ENCODE results near the gene IL20RA. TPM values are rescaled to one million over a fixed set of nuclear protein-coding genes. Genes with fewer than 3 reads are reported as not detected.
"Not testable (repeated sequence)": the region's sequence is repeated elsewhere in the genome, so short reads cannot be mapped to it uniquely, and the experiment has no call there.

The IL20RA gene, protein sequence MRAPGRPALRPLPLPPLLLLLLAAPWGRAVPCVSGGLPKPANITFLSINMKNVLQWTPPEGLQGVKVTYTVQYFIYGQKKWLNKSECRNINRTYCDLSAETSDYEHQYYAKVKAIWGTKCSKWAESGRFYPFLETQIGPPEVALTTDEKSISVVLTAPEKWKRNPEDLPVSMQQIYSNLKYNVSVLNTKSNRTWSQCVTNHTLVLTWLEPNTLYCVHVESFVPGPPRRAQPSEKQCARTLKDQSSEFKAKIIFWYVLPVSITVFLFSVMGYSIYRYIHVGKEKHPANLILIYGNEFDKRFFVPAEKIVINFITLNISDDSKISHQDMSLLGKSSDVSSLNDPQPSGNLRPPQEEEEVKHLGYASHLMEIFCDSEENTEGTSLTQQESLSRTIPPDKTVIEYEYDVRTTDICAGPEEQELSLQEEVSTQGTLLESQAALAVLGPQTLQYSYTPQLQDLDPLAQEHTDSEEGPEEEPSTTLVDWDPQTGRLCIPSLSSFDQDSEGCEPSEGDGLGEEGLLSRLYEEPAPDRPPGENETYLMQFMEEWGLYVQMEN
- 10.7 TPM for total RNA-seq

DNA sequence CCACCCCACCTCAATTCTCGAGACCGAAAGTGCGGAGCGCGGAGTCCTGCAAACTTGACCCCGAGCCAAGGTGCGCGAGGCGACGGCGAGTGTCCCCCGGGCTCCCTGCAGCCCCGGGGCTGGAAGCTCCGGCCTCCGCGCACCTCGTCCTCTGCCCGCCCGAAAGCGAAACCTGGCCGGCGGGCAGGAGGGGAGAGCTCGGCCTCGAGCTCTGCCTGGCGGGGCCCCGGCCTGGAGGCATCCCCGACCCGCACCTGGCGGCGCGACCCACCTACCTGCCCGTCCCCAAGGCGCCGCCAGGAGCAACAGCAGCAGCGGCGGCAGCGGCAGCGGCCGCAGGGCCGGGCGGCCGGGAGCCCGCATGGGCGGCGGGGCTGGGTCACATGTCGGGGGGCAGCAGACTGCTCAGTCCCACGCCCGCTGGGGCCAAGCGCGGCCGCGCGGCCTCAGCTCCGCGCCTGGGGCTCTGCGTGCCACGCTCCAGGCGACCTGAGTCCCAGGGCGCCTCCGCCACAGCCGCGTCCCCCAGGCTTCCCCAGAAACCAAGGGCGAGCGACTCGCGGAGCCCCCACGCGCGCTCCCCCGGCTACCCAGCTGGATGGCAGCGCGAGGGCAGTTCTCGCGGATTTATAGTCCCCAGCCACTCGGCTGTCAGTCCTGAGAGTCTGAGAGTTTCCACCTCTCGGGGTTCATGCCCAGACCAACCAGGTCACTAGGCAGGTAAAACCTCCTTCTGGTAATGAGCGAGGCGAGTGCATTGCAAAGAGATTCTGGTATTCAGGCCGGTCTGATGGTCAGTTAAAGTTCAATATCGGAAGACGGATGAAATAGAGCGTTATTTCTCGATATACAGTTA, at the start of gene IL20RA:
Gene IL20RA (minus strand): TSS at position 600 of the 856 bp plus-strand sequence. CDS start 237 bp downstream, at position 363.
- DNase-seq = no peak

DNA sequence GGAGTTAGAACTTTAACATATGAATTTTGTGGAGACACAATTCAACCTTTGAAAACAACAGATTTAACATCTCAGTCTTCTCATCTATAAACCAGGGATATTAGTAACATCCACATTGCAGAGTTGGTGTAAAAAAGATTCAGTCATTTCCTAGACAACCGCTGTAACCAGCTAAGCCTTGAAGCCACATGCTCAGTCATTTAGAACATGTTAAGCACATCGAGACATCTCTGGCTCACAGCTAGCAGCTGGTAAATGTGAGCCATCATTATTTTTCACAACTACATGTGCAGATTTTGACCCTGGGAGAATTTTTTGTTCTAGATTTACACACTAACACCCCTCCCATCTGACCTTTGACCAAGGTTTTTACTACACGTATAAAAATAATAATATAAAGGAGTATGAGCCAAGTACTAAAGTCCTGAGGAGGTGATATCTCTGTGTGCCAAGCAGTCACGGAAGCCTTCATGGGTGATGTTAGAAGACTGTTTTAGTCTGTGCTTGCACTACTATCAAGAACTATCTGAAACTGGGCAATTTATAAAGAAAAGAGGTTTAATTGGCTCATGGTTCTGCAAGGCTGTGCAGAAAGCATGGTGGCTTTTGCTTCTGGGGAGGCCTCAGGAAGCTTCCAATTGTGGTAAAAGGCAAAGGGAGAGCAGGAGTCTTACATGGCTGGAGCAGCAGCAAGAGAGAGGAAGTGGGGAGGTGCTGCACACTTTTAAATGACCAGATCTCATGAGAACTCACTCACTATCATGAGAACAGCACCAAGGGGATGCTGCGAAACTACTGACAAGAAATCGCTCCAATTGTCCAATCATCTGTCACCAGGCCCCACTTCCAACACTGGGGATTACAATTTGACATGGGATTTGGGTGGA, 48.7 kb upstream of the IL20RA start:
- no peak for DNase-seq

DNA sequence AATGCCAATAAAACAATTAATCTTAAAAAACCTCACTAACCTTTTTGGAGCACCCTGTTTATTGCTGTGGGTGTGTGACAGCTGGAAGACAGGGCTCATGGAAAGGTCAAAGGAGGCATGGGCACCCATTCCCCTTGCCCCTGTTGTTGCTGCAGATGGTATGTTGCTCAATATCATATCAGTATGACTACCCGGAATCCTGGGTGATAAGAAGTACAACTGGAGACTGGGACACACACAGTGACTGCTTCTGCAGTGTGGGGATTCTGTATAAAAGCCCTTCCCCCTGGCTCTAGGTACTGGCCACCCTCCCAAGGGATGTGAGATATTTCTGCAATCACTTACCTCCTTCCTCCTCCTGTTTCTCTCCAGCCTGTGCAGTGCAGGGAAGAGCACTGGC, 47.3 kb upstream of the IL20RA start:
- DNase-seq = no peak

DNA sequence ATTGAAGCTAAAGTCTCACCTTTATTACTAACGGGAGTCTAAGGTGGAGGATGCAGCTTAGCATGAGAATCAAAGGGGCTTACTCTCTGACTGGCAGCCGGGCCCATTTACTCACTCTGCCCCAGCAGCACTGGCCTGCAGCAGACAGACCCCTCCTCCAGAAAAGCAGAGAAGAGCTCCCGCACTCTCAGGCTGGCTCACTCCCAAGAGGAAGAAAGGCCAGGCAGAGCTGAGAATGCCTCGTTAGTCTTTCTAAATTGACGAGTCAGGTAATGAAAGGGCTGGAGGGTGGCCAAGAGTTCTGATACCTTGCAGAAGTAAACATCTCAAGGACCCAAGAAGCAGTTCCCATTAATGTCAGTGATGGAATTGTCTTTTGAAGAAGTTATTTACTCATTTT, 44.5 kb upstream of the IL20RA start:
- no peak for DNase-seq

DNA sequence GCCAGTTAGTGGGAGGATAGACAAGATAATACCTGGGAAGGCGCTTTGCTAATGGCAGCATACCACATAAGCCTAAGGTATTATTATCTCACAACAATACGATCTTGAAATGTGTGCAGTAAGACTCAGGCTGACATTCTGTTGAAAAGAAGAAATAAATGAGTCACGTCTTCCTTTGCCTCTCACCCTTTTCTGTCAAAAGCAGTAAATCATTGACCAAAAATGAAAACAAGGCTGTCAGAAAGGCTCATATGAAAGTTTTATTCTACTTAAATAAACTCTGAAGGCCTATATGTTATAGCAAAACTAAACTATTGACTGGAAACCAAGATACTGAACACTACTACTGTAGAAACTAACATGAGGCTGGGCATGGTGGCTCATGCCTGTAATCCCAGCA, 43.1 kb upstream of the IL20RA start:
- no peak for DNase-seq

DNA sequence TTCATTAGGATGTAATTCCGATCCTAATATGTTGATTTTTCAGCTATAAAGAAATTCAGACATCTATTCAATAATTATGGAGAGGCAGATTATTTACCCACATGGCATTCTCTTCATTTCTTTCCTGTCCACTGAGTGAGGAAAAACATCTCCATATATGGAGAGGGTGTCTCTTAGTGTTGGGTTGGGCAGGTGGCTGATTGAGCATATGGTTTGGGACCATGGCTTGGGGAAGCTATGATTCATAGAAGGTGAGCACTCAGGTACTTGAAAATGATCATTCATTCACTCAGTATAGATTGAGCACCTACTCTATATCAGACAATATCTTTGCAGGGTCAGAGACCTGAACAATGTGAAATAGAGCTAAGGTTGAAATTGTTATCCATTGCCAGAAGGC, 41.3 kb upstream of the IL20RA start:
- no peak for DNase-seq

DNA sequence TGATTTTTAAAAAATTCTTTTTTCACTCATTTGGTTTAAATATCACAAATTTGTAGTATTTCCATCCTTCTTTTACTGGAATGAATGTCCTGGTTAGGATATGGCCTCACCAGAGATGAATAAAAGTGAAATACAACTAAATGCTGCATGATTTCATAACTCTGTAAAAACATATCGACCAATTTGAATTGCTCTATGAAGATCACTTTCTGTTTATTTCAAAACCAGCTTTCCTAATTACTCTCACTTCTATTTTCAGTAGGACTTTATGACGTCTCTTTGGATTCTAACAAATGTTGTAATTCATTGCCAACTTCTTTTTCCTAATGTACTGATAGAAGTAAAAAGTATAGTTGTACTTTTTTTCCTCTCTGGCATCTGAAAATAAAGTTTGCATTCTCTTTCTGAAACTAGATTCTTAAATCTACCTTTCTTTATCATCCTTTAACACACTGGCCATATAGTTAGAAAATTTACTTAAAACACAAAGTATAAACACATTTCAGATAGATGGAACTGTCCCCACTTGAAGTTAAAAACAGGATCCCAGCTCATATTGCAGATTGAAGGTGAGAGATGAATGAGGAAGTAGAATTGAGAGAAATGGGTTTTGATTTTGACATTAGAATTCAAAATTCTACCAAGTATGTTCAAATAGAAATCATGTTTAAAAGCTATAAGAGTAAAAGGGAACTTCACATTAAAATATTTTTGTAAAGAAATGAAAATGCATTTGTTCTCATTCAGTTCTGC, 40.3 kb upstream of the IL20RA start:
- no peak for DNase-seq

DNA sequence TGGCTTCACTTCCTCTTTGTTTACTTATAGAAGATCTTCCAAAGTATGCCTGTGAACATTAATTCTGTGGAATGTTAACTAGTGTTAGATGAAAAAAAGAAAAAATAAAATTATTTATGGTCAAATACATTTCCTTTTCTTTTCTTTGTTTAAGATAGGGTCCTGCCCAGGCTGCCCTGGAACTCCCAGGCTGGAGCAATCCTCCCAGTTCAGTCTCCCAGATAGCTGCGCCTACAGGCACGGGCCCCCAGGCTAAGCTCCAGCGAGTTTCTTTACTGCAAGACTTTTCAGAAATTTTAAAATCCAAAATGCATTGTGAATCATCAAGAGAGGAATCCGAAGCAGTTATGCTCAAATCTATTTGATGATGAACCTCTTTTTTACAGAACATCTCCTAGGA, 39.3 kb upstream of the IL20RA start:
- DNase-seq = no peak

DNA sequence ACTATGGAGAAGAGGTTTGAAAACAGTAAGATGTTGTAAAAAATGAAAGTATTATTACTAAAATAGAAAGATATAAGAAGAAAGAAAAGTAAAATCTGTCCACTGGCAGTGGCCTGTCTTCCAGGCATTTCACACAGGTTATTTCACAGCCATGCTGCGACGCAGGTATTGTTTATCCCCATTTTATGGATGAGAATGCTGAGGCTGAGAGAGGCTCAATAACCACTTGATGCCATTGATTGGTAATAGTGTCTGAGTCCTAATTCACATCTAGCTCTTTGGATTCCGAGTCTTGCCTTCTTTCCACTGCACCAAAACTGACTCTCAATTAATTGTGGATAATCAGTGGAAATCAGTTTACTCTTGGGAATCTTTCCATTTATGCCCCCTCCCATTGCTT, 37.2 kb upstream of the IL20RA start:
- no peak for DNase-seq

DNA sequence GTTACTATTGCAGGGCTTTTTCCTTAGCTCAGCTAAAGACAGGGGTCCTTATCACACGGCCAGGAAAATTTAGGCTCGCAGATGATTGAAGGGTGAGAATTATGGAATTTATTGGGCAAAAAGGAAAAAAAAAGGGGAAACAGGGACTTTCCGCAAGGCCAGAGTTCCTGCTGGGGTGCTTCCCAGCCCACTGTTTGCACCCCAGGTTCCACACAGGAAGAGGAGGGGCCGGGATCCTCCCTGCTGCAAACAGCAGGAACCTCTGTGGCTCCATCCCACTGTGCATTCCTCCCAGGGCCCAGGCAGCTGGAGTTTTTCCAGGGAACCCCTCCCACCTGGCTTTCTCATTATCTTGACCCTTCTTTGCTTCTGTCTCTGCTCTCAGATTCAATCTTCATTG, 35.9 kb upstream of the IL20RA start:
- no peak for DNase-seq

DNA sequence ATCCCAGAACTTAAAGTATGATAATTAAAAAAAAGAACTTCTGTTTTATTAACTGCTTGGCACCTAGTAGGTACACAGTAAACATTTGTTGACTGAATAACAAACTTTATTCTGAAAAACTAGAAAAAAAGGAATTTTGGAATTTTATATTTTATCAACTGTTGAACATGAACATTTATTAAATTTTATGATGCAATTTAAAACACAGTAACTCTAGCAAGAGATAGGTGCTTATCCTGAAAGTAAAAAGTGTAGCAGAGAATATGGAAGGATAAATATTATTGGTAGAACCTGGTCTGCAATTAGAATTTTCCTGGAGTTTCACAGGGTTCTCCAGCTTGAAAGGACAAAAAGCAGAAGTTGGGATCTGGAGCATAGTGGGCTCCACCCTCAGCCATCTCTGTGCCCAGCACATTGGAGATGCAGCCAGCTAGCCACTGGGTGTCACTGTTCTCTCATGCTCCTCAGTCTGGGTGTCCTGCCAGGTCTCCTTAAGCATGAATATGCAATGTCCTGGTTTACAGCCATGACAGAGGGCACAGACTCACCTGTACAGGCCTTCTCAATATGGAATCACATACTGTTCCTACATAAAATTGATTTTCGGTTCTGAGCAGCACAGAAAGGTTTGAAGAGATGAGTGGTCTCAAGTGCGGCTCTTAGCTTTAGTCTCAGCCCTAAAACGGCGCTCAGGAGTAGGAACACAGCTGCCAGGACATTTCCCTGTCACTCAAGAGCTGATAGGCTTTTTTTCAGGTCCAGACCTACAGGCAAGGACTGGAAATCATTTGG, 31.7 kb upstream of the IL20RA start:
- peak; percentile 48 for DNase-seq

DNA sequence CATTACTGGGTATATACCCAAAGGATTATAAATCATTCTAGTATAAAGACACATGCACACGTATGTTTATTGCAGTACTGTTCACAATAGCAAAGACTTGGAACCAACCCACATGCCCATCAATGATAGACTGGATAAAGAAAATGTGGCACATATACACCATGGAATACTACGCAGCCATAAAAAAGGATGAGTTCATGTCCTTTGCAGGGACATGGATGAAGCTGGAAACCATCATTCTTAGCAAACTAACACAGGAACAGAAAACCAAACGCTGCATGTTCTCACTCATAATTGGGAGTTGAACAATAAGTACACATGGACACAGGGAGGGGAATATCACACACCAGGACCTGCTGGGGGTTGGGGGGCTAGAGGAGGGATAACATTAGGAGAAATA, 31.0 kb upstream of the IL20RA start:
- DNase-seq = not testable (repeated sequence)

DNA sequence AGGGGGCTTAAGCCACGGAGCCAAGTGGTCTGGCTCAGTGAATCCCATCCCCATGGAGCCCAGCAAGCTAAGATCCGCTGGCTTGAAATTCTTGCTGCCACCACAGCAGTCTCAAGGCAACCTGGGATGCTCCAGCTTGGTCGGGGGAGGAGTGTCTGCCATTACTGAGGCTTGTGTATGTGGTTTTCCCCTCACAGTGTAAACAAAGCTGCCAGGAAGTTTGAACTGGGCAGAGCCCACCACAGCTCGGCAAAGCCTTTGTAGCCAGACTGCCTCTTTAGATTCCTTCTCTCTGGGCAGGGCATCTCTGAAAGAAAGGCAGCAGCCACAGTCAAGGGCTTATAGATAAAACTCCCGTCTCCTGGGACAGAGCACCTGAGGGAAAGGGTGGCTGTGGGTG, 25.5 kb upstream of the IL20RA start:
- DNase-seq = no peak

DNA sequence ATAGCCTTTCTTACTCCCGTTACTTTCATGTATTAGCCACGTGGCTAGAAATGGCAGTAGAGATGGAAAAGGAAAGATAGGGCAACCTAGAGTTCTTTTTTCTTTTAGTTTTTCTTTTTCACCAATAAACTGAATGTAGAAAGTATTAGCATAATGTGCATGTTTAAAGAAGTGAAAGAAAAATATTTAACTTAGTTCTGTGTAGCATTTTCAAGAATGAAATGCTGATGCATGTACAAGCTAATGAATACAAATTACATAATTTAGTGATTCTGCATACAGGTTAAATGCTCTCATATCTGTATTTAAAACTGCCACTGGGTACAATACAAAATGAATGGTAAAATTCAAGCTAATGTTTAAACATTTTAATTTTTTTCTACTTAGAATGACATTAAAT, 22.6 kb upstream of the IL20RA start:
- no peak for DNase-seq

DNA sequence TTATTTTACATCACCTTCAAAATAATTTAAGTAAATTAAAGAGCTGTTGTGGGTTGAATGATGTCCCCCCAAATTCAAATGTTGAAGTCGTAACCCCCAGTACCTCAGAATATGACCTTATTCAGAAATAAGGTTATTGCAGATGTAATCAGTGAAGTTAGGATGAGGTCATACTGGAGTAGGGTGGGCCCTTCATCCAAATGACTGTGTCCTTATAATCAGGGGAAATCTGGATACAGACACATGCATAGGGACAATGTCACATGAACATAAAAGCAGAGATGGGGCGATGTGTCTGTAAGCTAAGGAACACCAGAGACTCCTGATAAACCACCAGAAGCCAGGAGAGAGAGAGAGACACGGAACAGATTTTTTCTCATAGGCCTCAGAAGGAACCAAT, 13.3 kb upstream of the IL20RA start:
- DNase-seq = no peak

DNA sequence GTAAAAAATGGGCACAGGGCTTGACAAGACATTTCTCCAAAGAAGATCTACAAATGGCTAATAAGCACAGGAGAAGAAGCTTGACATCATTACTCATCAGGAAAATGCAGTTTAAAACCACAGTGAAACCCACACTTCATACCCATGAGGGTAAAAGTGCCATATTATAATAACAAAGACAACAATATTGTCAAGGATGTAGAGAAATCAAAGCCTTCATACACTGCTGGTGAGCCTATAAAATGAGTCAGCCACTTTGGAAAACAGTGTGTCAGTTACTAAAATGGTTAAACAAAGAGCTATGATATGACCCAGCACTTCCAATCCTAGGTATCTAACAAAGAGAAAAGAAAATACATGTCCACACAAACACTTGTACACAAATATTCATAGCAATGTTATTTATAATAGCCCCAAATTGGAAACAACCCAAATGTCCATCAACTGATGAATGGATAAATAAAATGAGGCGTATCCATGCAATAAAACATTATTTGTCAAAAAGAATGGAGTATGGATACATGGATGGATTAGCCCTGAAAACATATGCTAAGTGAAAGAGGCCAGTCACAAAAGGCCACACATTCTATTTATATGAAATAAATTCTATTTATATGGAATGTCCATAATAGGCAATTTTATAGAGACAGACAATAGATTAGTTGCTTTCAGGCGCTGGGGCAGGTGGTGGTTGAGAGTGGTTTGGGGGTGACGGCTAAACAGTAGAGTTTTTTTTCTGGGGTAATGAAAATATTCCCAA, 11.5 kb upstream of the IL20RA start:
- DNase-seq = no peak

DNA sequence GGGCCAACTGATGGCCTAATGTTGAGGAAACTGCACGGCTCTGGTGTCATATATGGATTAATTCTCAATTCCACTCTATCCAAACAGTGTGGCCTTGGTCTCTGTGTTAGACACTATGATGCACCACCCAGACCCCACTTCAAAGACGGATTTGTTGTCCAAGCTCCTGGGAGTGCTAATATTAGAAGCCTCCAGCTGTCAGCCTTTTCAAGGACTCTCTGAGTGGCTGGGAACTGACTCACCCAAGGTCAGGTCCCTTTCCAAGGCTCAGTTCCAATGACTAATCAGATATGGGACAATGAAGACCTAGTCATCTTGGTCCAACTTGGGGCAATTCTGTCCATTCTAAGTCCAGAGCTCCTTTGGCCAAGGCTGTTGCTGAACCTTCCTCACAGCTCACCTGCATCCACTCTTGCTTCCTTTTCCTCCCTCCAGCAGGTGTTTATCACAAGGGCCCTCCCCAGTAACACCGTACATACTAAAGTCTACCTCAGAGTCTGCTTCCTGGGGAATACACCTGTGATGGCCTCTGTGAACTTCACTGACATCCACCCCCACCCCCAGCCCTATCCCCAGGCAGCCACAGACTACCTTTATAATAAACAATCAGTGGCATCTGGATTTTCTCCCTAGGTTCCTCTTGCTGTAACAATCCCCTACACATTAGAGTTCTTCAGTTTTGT, 7.2 kb upstream of the IL20RA start:
- no peak for DNase-seq

DNA sequence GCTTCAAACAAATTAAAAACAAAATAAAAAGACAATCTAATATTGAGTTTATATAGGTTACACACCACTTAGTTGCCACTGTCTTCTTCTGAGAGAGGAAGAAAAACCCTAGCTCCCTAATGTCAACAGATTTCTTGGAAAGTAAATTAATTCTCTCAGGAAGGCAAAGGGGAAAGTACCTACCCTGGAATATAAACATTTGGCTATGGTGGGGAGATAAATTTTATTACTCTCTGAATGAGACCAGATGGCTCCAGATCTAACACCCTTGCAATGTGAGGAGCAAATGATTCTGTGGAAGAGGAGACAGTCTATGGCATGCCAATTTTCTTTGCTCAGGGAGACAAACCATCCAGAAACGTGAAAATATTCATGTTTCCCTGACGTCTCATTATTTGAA, 4.3 kb upstream of the IL20RA start:
- DNase-seq = no peak

DNA sequence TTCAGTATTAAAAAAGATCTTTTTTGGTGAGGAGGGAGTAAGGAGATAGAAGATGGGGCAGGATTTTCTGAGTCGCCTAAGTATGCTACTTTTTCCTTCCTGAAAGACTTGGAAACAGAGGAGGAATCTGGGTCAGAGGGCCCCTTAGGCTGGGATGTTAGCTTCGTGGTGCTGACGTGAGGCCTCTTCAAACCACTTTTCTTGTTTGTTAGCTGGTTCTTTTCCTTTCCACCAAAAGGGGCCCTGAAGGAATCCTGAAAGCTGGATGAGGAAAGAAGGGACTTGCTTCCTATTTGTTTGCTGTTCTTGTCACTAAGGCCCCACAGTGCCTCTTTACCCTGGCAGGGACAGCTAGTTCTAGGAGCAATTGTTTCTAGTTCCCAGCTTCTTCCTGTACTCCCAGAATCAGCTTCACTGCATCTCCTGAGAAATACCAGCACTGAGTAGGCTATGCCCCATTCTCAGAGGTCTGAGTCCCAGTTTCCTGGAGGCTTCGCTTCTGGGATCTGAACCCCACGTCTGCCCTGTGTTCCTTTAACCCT, 2.2 kb upstream of the IL20RA start:
- no peak for DNase-seq

All from skin of body (tissue), 2 donors.